HepG2 (cell line): Measurements from ENCODE around the gene LHX5. TPM values are rescaled to one million over a fixed set of nuclear protein-coding genes. Genes with fewer than 3 reads are reported as not detected.

ENCODE experiments used
- ATAC-seq: fragments of 200-7000 bp; cut with Tn5 transposase; 3 replicates; pipeline ENCODE4 v1.9.1; 2020; ENCODE audit warnings: mild to moderate bottlenecking, moderate library complexity
- BruUV-seq: library from RNA; stranded (reverse); fragments of 400-500 nt; replicated peaks from 2 replicates; lab custom pipeline; 2021; lab: Mats Ljungman, UMichigan
- CTCF ChIA-PET: fragments of 300-600 bp; formaldehyde crosslinking; extraction: SDS; loops from one replicate; lab custom pipeline; 2021; ENCODE audit warnings: low total read pairs, inconsistent platforms, low intra/inter-chr PET ratio; lab: Yijun Ruan, JAX
- POLR2A ChIA-PET: fragments of 350-600 bp; sonication (Branson Sonifier 250); formaldehyde crosslinking; loops from one replicate; lab custom pipeline; 2020; ENCODE audit warnings: antibody characterized with exemption, inconsistent platforms; lab: Yijun Ruan, JAX
- DNase-seq: peaks from one replicate; pipeline ENCODE4 v3.0.0-alpha.2; 2015; ENCODE audit warnings: low spot score
- FAIRE-seq: peaks from 3 replicates; lab custom pipeline; 2011; peaks lifted over from hg19 to GRCh38; lab: Jason Lieb, UNC
- H2AFZ ChIP-seq: one replicate; pipeline ENCODE4 v1.6.1; 2011; ENCODE audit warnings: low read length, inconsistent platforms
- H3K27ac ChIP-seq: fragments of 300-600 bp; 3 replicates; pipeline ENCODE4 v1.8.0; 2011; ENCODE audit warnings: mixed run types, mild to moderate bottlenecking, mixed read lengths, low read length, inconsistent platforms; ENCODE audit not compliant: insufficient read depth; ENCODE audit errors: extremely low read length
- H3K27me3 ChIP-seq, 2 experiments: fragments of 200-600 bp in 1 of 2; 2 replicates in 1 of 2; 3 replicates in 1 of 2; pipeline versions ENCODE4 v1.6.0 to v1.8.0; 2011; ENCODE audit warnings: low read length in 2 of 2, mild to moderate bottlenecking in 2 of 2, moderate library complexity in 2 of 2, inconsistent platforms in 1 of 2; ENCODE audit not compliant: insufficient read depth in 2 of 2, control insufficient read depth in 1 of 2
- H3K36me3 ChIP-seq, 2 experiments: fragments of 200-600 bp in 1 of 2; replicated peaks in 1 of 2; 2 replicates in 1 of 2; 3 replicates in 1 of 2; pipeline versions ENCODE4 v1.5.1 to v1.8.0; 2011; ENCODE audit warnings: low read length in 2 of 2, inconsistent platforms in 1 of 2; ENCODE audit not compliant: insufficient read depth in 2 of 2, control insufficient read depth in 1 of 2
- H3K4me1 ChIP-seq: 2 replicates; pipeline ENCODE4 v1.5.1; 2012; ENCODE audit warnings: low read length, inconsistent platforms; ENCODE audit not compliant: insufficient read depth
- H3K4me2 ChIP-seq: 2 replicates; pipeline ENCODE4 v1.6.0; 2011; ENCODE audit warnings: low read depth, low read length, inconsistent platforms
- H3K4me3 ChIP-seq, 3 experiments: fragments of 200-600 bp in 1 of 3; sonication (generic), shearing (Covaris generic) in 1 of 3; replicated peaks in 1 of 3; 2 replicates each; pipeline ENCODE4 v1.5.1; 2011 to 2016; ENCODE audit warnings: low read length in 3 of 3, inconsistent platforms in 2 of 3, low read depth in 2 of 3, mild to moderate bottlenecking in 2 of 3, control low read depth in 1 of 3, mixed read lengths in 1 of 3; ENCODE audit not compliant: insufficient read depth in 1 of 3
- H3K79me2 ChIP-seq: one replicate; pipeline ENCODE4 v1.6.1; 2011; ENCODE audit warnings: low read length, inconsistent platforms; ENCODE audit not compliant: insufficient read depth
- H3K9ac ChIP-seq: 2 replicates; pipeline ENCODE4 v1.6.0; 2011; ENCODE audit warnings: mild to moderate bottlenecking, low read depth, low read length, inconsistent platforms; ENCODE audit not compliant: insufficient read depth
- H3K9me3 ChIP-seq: 2 replicates; pipeline ENCODE4 v1.5.1; 2012; ENCODE audit warnings: mild to moderate bottlenecking, low read length
- H4K20me1 ChIP-seq: 2 replicates; pipeline ENCODE4 v1.6.0; 2011; ENCODE audit warnings: inconsistent platforms, mild to moderate bottlenecking, low read length, moderate library complexity; ENCODE audit not compliant: insufficient read depth
- CREB1 ChIP-seq, 2 experiments: fragments of 450-650 bp in 1 of 2; IDR thresholded peaks; 2 replicates each; pipeline ENCODE4 v1.6.1; 2016 to 2017; ENCODE audit warnings: control low read depth in 1 of 2, mild to moderate bottlenecking in 1 of 2, missing compliant biosample characterization in 1 of 2, missing genetic modification characterization in 1 of 2
- EZH2 ChIP-seq: conservative IDR thresholded peaks from 2 replicates; pipeline ENCODE4 v1.6.1; 2012; ENCODE audit warnings: mild to moderate bottlenecking, low read depth, low read length, moderate library complexity
- MTF2 ChIP-seq: sonication (generic); formaldehyde crosslinking; IDR thresholded peaks from 2 replicates; pipeline ENCODE4 v1.5.0; 2020; ENCODE audit warnings: missing genetic modification reagents, borderline replicate concordance
- SIN3B ChIP-seq: fragments of 150-350 bp; IDR thresholded peaks from 2 replicates; pipeline ENCODE4 v1.6.1; 2014; ENCODE audit warnings: low read length
- SMARCE1 ChIP-seq: fragments of 450-650 bp; IDR thresholded peaks from 2 replicates; pipeline ENCODE4 v1.6.1; 2017; ENCODE audit warnings: borderline replicate concordance
- YY1 ChIP-seq: IDR thresholded peaks from 2 replicates; pipeline ENCODE4 v1.6.1; 2011; ENCODE audit warnings: low read length, low read depth, moderate library complexity, mild to moderate bottlenecking; ENCODE audit not compliant: insufficient read depth, insufficient replicate concordance
- ZNF121 ChIP-seq: sonication (generic); formaldehyde crosslinking; IDR thresholded peaks from 2 replicates; pipeline ENCODE4 v1.5.0; 2020; ENCODE audit warnings: mild to moderate bottlenecking, missing genetic modification reagents
- ZNF282 ChIP-seq: fragments of 450-650 bp; IDR thresholded peaks from 2 replicates; pipeline ENCODE4 v1.6.1; 2018; ENCODE audit not compliant: partially characterized antibody
- ZNF460 ChIP-seq: sonication (generic); formaldehyde crosslinking; IDR thresholded peaks from 2 replicates; pipeline ENCODE4 v1.5.1; 2020; ENCODE audit warnings: missing genetic modification reagents, mild to moderate bottlenecking, borderline replicate concordance
- ZNF687 ChIP-seq: sonication (generic); formaldehyde crosslinking; IDR thresholded peaks from 2 replicates; pipeline ENCODE4 v1.5.1; 2020; ENCODE audit warnings: mild to moderate bottlenecking, missing genetic modification reagents, moderate library complexity
- ZNF781 ChIP-seq: sonication (generic); formaldehyde crosslinking; IDR thresholded peaks from 2 replicates; pipeline ENCODE4 v1.5.1; 2020; ENCODE audit warnings: borderline replicate concordance, mild to moderate bottlenecking, missing genetic modification reagents; ENCODE audit errors: not compliant biosample characterization
- WGBS: methylation state at CpG from one replicate; pipeline ENCODE4 v1.1.6; 2017; ENCODE audit warnings: low lambda C conversion rate; 5-methylcytosine and 5-hydroxymethylcytosine counted together
- in situ Hi-C: cut with HindIII; loops from 2 replicates; pipeline ENCODE4 v1.10.0; 2017; ENCODE audit warnings: low pct_unique_long_range_greater_than_20kb; ENCODE audit not compliant: extremely low pct_ligation_motif_present
- intact Hi-C: fragments of 100-400 bp; cut with micrococcal nuclease; formaldehyde crosslinking; loops from one replicate; pipeline ENCODE4 v1.10.0; 2022; ENCODE audit not compliant: unreplicated experiment
- polyA plus RNA-seq, 8 experiments: library from polyadenylated mRNA; depleted of rRNA in 3 of 8; stranded (reverse) in 7 of 8; unstranded in 1 of 8; fragments of >200 nt; fragmentation: Illumina TruSeq in 4 of 8; extraction: Trizol in 4 of 8; gene quantifications; 2 replicates each; pipeline versions ENCODE4 v1.2.1 to v1.2.3, GENCODE V29; 2011 to 2016; ENCODE audit warnings: low read depth in 4 of 8, missing spikeins in 1 of 8, mixed read lengths in 1 of 8; ENCODE audit not compliant: insufficient read depth in 1 of 8
- total RNA-seq, 5 experiments: library from RNA; depleted of rRNA; stranded (reverse); fragments of >200 nt; fragmentation: Illumina TruSeq; extraction: Trizol; gene quantifications; 2 replicates each; pipeline ENCODE4 v1.2.3, GENCODE V29; 2016; ENCODE audit warnings: low read depth in 1 of 5

The LHX5 gene
- total and polyA plus RNA-seq, 2 of the 13 experiments (the other 11 are each of a cell fraction or from before 2014, with no cell fraction given), result not detected

GRCh38 chr12:113464852-113465719 lies 6.6 kb downstream of the LHX5 start:
- Histone ChIP-seq H3K27ac (no peak overlapping the region), H2AFZ (no peak overlapping the region), H3K79me2 (no peaks in the 10 kb centered on the region), H3K9ac (no peak overlapping the region), H3K4me1 (no peaks in the 10 kb centered on the region), H3K27me3 (peaks cover 14 to 72% of the 10 kb centered on the region in 2 experiments), H3K36me3 (no peaks in the 10 kb centered on the region), H3K4me3 (peak overlapping the region in 2 of 3 experiments; percentile 7 to 46; a peak in 1 of 6 replicates), H3K9me3 (no peaks in the 10 kb centered on the region), H3K4me2 (peak overlapping the region; percentile 32; the same call in 1 of the 2 replicates), H4K20me1 (no peaks in the 10 kb centered on the region)
- in situ Hi-C loops (loop anchor here (5.0 to 10.0 kb wide), 2 partner anchors 360 to 447 kb away; no protein-coding TSS in a partner anchor), intact Hi-C loops (no loop called here)
- ChIA-PET POLR2A (no interaction called here), CTCF (no interaction called here)
- DNase-seq (no peak), FAIRE-seq (no peak), ATAC-seq (no peak)
- WGBS, result 13% methylated on average over 40 of the region's 64 CpGs
- TF ChIP-seq YY1 (no peak), ZNF687 (peak; percentile 23), ZNF781 (CRISPR knock-in tag) (no peak), ZNF460 (no peak), CREB1 (IDR thresholded peaks at IDR 0.05) (0 out of 2 replicates have a peak, but pooled peaks have one; percentile 22), CREB1 (CRISPR knock-in tag; IDR thresholded peaks at IDR 0.05) (no peak), SMARCE1 (no peak), SIN3B (no peak), MTF2 (0 out of 2 replicates have a peak, but pooled peaks have one; percentile 17), ZNF282 (no peak), EZH2 (peak; percentile 91), ZNF121 (no peak)
- no TSS peak for BruUV-seq
